ENCODE measurements around the gene TRPV2.

GRCh38 chr17:16459855-16460550 lies 44.6 kb downstream of the TRPV2 start:
- TF ChIP-seq CTCF (IDR thresholded peaks at IDR 0.05) (no peak), POLR2A (IDR thresholded peaks at IDR 0.05) (no peak), POLR2AphosphoS5 (IDR thresholded peaks at IDR 0.05) (no peak)
